ENCODE results near the gene FRMD4A.

- TF ChIP-seq CTCF (conservative IDR thresholded peaks at IDR 0.05; ENCODE audit: low read depth, low read length) (no peak), CEBPB (IDR thresholded peaks at IDR 0.05; ENCODE audit: low read depth, low read length) (no peak), MAZ (IDR thresholded peaks at IDR 0.05; ENCODE audit: borderline replicate concordance, low read depth, low read length) (no peak), FOS (IDR thresholded peaks at IDR 0.05; ENCODE audit: low read depth, low read length) (no peak), MXI1 (IDR thresholded peaks at IDR 0.05; ENCODE audit: borderline replicate concordance, low read depth, low read length) (no peak), RAD21 (IDR thresholded peaks at IDR 0.05; ENCODE audit: low read length) (no peak), RFX5 (IDR thresholded peaks at IDR 0.05; ENCODE audit: low read depth, low read length) (no peak), POLR2A (IDR thresholded peaks at IDR 0.05; ENCODE audit: low read depth, low read length) (no peak), RCOR1 (IDR thresholded peaks at IDR 0.05; ENCODE audit: insufficient replicate concordance, low read length) (no peak)
- TF ChIP-seq, protein P1, sequence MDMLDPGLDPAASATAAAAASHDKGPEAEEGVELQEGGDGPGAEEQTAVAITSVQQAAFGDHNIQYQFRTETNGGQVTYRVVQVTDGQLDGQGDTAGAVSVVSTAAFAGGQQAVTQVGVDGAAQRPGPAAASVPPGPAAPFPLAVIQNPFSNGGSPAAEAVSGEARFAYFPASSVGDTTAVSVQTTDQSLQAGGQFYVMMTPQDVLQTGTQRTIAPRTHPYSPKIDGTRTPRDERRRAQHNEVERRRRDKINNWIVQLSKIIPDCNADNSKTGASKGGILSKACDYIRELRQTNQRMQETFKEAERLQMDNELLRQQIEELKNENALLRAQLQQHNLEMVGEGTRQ (IDR thresholded peaks at IDR 0.05; ENCODE audit: low read depth, low read length) = no peak
These were observed 87.5 kb downstream of the FRMD4A start for GRCh38 chr10:14243221-14243620.

All from IMR-90 (cell line).